Stomach smooth muscle (tissue), 2 donors: ENCODE results near the gene SIRT5.

ENCODE experiments used
- H3K27ac ChIP-seq: one replicate; pipeline ENCODE4 v1.7.0; 2013; ENCODE audit warnings: mild to moderate bottlenecking, low read length, inconsistent platforms
- H3K27me3 ChIP-seq, 2 donors: one replicate each; pipeline ENCODE4 v1.7.0; 2013; ENCODE audit warnings: low read length in 2 of 2; ENCODE audit not compliant: insufficient read depth in 2 of 2, control insufficient read depth in 1 of 2
- H3K36me3 ChIP-seq, 2 donors: one replicate each; pipeline ENCODE4 v1.7.0; 2013; ENCODE audit warnings: low read length in 2 of 2; ENCODE audit not compliant: control insufficient read depth in 2 of 2, insufficient read depth in 2 of 2
- H3K4me1 ChIP-seq: one replicate; pipeline ENCODE4 v1.7.0; 2013; ENCODE audit warnings: low read length; ENCODE audit not compliant: control insufficient read depth, insufficient read depth
- H3K4me3 ChIP-seq, 2 donors: one replicate each; pipeline ENCODE4 v1.7.0; 2013; ENCODE audit warnings: low read length in 2 of 2
- H3K9ac ChIP-seq, 2 donors: one replicate each; pipeline ENCODE4 v1.7.0; 2013; ENCODE audit warnings: low read length in 2 of 2, mild to moderate bottlenecking in 1 of 2
- H3K9me3 ChIP-seq, 2 donors: one replicate each; pipeline ENCODE4 v1.7.0; 2013; ENCODE audit warnings: low read length in 2 of 2; ENCODE audit not compliant: control insufficient read depth in 2 of 2
- donor health status: healthy.
- donor health status: Pancreatic carcinoma.

SIRT5 gene

GRCh38 chr6:13633343-13633742, 58.9 kb downstream of the SIRT5 start:
- Histone ChIP-seq H3K9me3 (no peaks in the 10 kb centered on the region), H3K4me3 (no peak overlapping the region), H3K36me3 (peaks cover 6 to 38% of the 10 kb centered on the region in 2 donors), H3K9ac (no peak overlapping the region), H3K4me1 (no peaks in the 10 kb centered on the region), H3K27ac (no peak overlapping the region), H3K27me3 (no peaks in the 10 kb centered on the region)

GRCh38 chr6:13635948-13636658, 61.7 kb downstream of the SIRT5 start:
- no peak overlapping the region for H3K4me3 ChIP-seq
- no peaks in the 10 kb centered on the region for H3K9me3 ChIP-seq
- no peaks in the 10 kb centered on the region for H3K27me3 ChIP-seq
- peaks cover 3 to 42% of the 10 kb centered on the region in 2 donors for H3K36me3 ChIP-seq
- H3K4me1 ChIP-seq: no peaks in the 10 kb centered on the region
- H3K27ac ChIP-seq: no peak overlapping the region
- no peak overlapping the region for H3K9ac ChIP-seq

- Histone ChIP-seq H3K9me3 (no peaks in the 10 kb centered on the region), H3K9ac (no peak overlapping the region), H3K4me3 (no peak overlapping the region), H3K4me1 (no peaks in the 10 kb centered on the region), H3K27me3 (no peaks in the 10 kb centered on the region), H3K36me3 (peaks cover 0 to 35% of the 10 kb centered on the region in 2 donors), H3K27ac (no peak overlapping the region)
These were observed 63.6 kb downstream of the SIRT5 start for GRCh38 chr6:13638014-13638413.

GRCh38 chr6:13638626-13639025, 64.2 kb downstream of the SIRT5 start:
- Histone ChIP-seq H3K4me3 (no peak overlapping the region), H3K27ac (no peak overlapping the region), H3K27me3 (no peaks in the 10 kb centered on the region), H3K9me3 (no peaks in the 10 kb centered on the region), H3K36me3 (peaks cover 3 to 35% of the 10 kb centered on the region in 2 donors), H3K9ac (no peak overlapping the region), H3K4me1 (no peaks in the 10 kb centered on the region)

GRCh38 chr6:13641315-13641714, 66.9 kb downstream of the SIRT5 start:
- Histone ChIP-seq H3K4me1 (no peaks in the 10 kb centered on the region), H3K4me3 (no peak overlapping the region), H3K9ac (no peak overlapping the region), H3K36me3 (peaks cover 3 to 29% of the 10 kb centered on the region in 2 donors), H3K27ac (no peak overlapping the region), H3K27me3 (no peaks in the 10 kb centered on the region), H3K9me3 (no peaks in the 10 kb centered on the region)

GRCh38 chr6:13643125-13643524, 68.7 kb downstream of the SIRT5 start:
- Histone ChIP-seq H3K27ac (no peak overlapping the region), H3K36me3 (peaks cover 3 to 20% of the 10 kb centered on the region in 2 donors), H3K9me3 (no peaks in the 10 kb centered on the region)

GRCh38 chr6:13648850-13649249, 74.4 kb downstream of the SIRT5 start:
- Histone ChIP-seq H3K27me3 (no peaks in the 10 kb centered on the region), H3K9me3 (no peaks in the 10 kb centered on the region), H3K27ac (no peak overlapping the region), H3K36me3 (peaks cover 0 to 9% of the 10 kb centered on the region in 2 donors), H3K4me1 (no peaks in the 10 kb centered on the region), H3K9ac (no peak overlapping the region), H3K4me3 (no peak overlapping the region)

More at GRCh38 chr6:13643125-13643524, 68.7 kb downstream of the SIRT5 start:
- Histone ChIP-seq H3K9ac (no peak overlapping the region), H3K4me1 (no peaks in the 10 kb centered on the region), H3K4me3 (no peak overlapping the region), H3K27me3 (no peaks in the 10 kb centered on the region)

- peaks cover 0 to 9% of the 10 kb centered on the region in 2 donors for H3K36me3 ChIP-seq
- H3K9ac ChIP-seq: no peak overlapping the region
- no peak overlapping the region for H3K27ac ChIP-seq
- H3K9me3 ChIP-seq: no peaks in the 10 kb centered on the region
- no peaks in the 10 kb centered on the region for H3K27me3 ChIP-seq
- H3K4me1 ChIP-seq: no peaks in the 10 kb centered on the region
- no peak overlapping the region for H3K4me3 ChIP-seq
These were observed 75.0 kb downstream of the SIRT5 start for GRCh38 chr6:13649393-13649792.

GRCh38 chr6:13653296-13653695, 78.9 kb downstream of the SIRT5 start:
- Histone ChIP-seq H3K4me1 (no peaks in the 10 kb centered on the region), H3K9ac (no peak overlapping the region), H3K9me3 (no peaks in the 10 kb centered on the region), H3K36me3 (peaks cover 0 to 9% of the 10 kb centered on the region in 2 donors), H3K27me3 (no peaks in the 10 kb centered on the region), H3K27ac (no peak overlapping the region), H3K4me3 (no peak overlapping the region)

- Histone ChIP-seq H3K4me1 (no peaks in the 10 kb centered on the region), H3K36me3 (peaks cover 0 to 9% of the 10 kb centered on the region in 2 donors), H3K27ac (no peak overlapping the region), H3K4me3 (no peak overlapping the region), H3K27me3 (no peaks in the 10 kb centered on the region), H3K9ac (no peak overlapping the region), H3K9me3 (no peaks in the 10 kb centered on the region)
These were observed 80.1 kb downstream of the SIRT5 start for GRCh38 chr6:13654496-13654895.

- no peaks in the 10 kb centered on the region for H3K4me1 ChIP-seq
- no peaks in the 10 kb centered on the region for H3K9me3 ChIP-seq
- no peak overlapping the region for H3K27ac ChIP-seq
- H3K27me3 ChIP-seq: no peaks in the 10 kb centered on the region
- no peak overlapping the region for H3K4me3 ChIP-seq
- peaks cover 0 to 5% of the 10 kb centered on the region in 2 donors for H3K36me3 ChIP-seq
- no peak overlapping the region for H3K9ac ChIP-seq
These were observed 81.3 kb downstream of the SIRT5 start for GRCh38 chr6:13655700-13656099.
